H1 (cell line): ENCODE data around the gene VPS50. TPM values are rescaled to one million over a fixed set of nuclear protein-coding genes. Genes with fewer than 3 reads are reported as not detected.

Experiments
- CTCF ChIA-PET: fragments of 300-600 bp; sonication (Branson Sonifier 250); formaldehyde crosslinking; loops from one replicate; lab custom pipeline; 2021; ENCODE audit not compliant: partially characterized antibody; lab: Charles Lee
- POLR2A ChIA-PET: fragments of 300-600 bp; sonication (Branson Sonifier 250); formaldehyde crosslinking; loops from one replicate; lab custom pipeline; 2021; ENCODE audit warnings: inconsistent platforms; ENCODE audit not compliant: partially characterized antibody; lab: Charles Lee
- DNase-seq, 2 experiments: peaks; one replicate each; pipeline versions ENCODE4 v3.0.0 to v3.0.0-alpha.2; 2010 to 2022; ENCODE audit warnings: low spot score in 2 of 2, low read depth in 1 of 2, mixed read lengths in 1 of 2
- FAIRE-seq: peaks from 2 replicates; lab custom pipeline; 2011; peaks lifted over from hg19 to GRCh38; lab: Jason Lieb, UNC
- H2AFZ ChIP-seq: 2 replicates; pipeline ENCODE4 v1.8.1; 2012; ENCODE audit warnings: low read length, inconsistent platforms
- H2AK5ac ChIP-seq: 2 replicates; pipeline ENCODE4 v1.6.1; 2013; ENCODE audit warnings: low read depth, low read length
- H2BK120ac ChIP-seq: replicated peaks from 2 replicates; pipeline ENCODE3; 2013; ENCODE audit warnings: low read depth, low read length, inconsistent platforms
- H2BK12ac ChIP-seq: 2 replicates; pipeline ENCODE4 v1.6.1; 2013; ENCODE audit warnings: low read depth, low read length
- H2BK15ac ChIP-seq: 2 replicates; pipeline ENCODE4 v1.6.1; 2013; ENCODE audit warnings: low read length
- H2BK20ac ChIP-seq: 2 replicates; pipeline ENCODE4 v1.6.1; 2013; ENCODE audit warnings: low read length
- H2BK5ac ChIP-seq: 2 replicates; pipeline ENCODE4 v1.6.1; 2013; ENCODE audit warnings: low read depth, low read length
- H3K14ac ChIP-seq: 2 replicates; pipeline ENCODE4 v1.6.1; 2013; ENCODE audit warnings: inconsistent platforms; ENCODE audit not compliant: insufficient read length
- H3K18ac ChIP-seq: 2 replicates; pipeline ENCODE4 v1.6.1; 2013; ENCODE audit warnings: low read length; ENCODE audit errors: extremely low read depth
- H3K23ac ChIP-seq: 2 replicates; pipeline ENCODE4 v1.6.1; 2013; ENCODE audit warnings: inconsistent platforms; ENCODE audit not compliant: insufficient read length
- H3K23me2 ChIP-seq: 2 replicates; pipeline ENCODE4 v1.6.1; 2013; ENCODE audit warnings: low read depth, low read length
- H3K27ac ChIP-seq: 2 replicates; pipeline ENCODE4 v1.6.1; 2011; ENCODE audit warnings: low read depth, low read length, inconsistent platforms
- H3K27me3 ChIP-seq, 4 experiments: replicated peaks in 1 of 4; 1 replicate in 1 of 4; 2 replicates in 3 of 4; pipeline versions ENCODE4 v1.6.1 to v1.8.1; 2011 to 2013; ENCODE audit warnings: low read length in 3 of 4, mild to moderate bottlenecking in 3 of 4, inconsistent platforms in 2 of 4, mixed read lengths in 2 of 4, moderate library complexity in 1 of 4; ENCODE audit not compliant: control insufficient read depth in 3 of 4, insufficient read depth in 3 of 4; ENCODE audit errors: extremely low read depth in 1 of 4
- H3K36me3 ChIP-seq, 4 experiments: 2 replicates each; pipeline versions ENCODE4 v1.6.1 to v1.8.1; 2011 to 2013; ENCODE audit warnings: mild to moderate bottlenecking in 4 of 4, low read length in 3 of 4, moderate library complexity in 2 of 4, control low read depth in 1 of 4, inconsistent platforms in 1 of 4; ENCODE audit not compliant: insufficient read depth in 4 of 4, control insufficient read depth in 2 of 4
- H3K4ac ChIP-seq: replicated peaks from 2 replicates; pipeline ENCODE3; 2013; ENCODE audit warnings: low read length, low read depth, mixed read lengths, inconsistent platforms; ENCODE audit not compliant: insufficient read length
- H3K4me1 ChIP-seq, 4 experiments: replicated peaks in 1 of 4; 1 replicate in 1 of 4; 2 replicates in 3 of 4; pipeline versions ENCODE4 v1.6.1 to v1.8.1; 2011 to 2013; ENCODE audit warnings: low read length in 3 of 4, inconsistent platforms in 2 of 4, mixed read lengths in 1 of 4; ENCODE audit not compliant: insufficient read depth in 4 of 4, control insufficient read depth in 3 of 4
- H3K4me2 ChIP-seq, 2 experiments: 2 replicates each; pipeline versions ENCODE4 v1.6.1 to v1.8.1; 2011 to 2013; ENCODE audit warnings: low read depth in 2 of 2, low read length in 2 of 2, control low read depth in 1 of 2, inconsistent platforms in 1 of 2, mild to moderate bottlenecking in 1 of 2; ENCODE audit not compliant: insufficient read depth in 1 of 2
- H3K4me3 ChIP-seq, 4 experiments: fragments of 200-600, 300-600 bp in 1 of 4; sonication (generic), shearing (Covaris generic), sonication (Bioruptor Twin) in 1 of 4; 2 replicates each; pipeline versions ENCODE4 v1.5.1 to v1.8.1; 2011 to 2016; ENCODE audit warnings: low read length in 4 of 4, low read depth in 3 of 4, control low read depth in 2 of 4, inconsistent platforms in 2 of 4, mild to moderate bottlenecking in 2 of 4, mixed read lengths in 1 of 4, moderate library complexity in 1 of 4; ENCODE audit not compliant: insufficient read depth in 2 of 4; ENCODE audit errors: extremely low read depth in 1 of 4
- H3K56ac ChIP-seq: replicated peaks from 2 replicates; pipeline ENCODE3; 2013; ENCODE audit warnings: low read depth, mild to moderate bottlenecking, mixed read lengths, low read length, inconsistent platforms; ENCODE audit not compliant: insufficient read length
- H3K79me1 ChIP-seq: 2 replicates; pipeline ENCODE4 v1.6.1; 2013; ENCODE audit warnings: low read depth, low read length, control low read depth
- H3K79me2 ChIP-seq, 2 experiments: 2 replicates each; pipeline versions ENCODE4 v1.6.1 to v1.8.1; 2012 to 2013; ENCODE audit warnings: low read length in 2 of 2, mild to moderate bottlenecking in 2 of 2, inconsistent platforms in 1 of 2; ENCODE audit not compliant: insufficient read depth in 2 of 2, control insufficient read depth in 1 of 2
- H3K9ac ChIP-seq, 4 experiments: replicated peaks in 1 of 4; 1 replicate in 1 of 4; 2 replicates in 3 of 4; pipeline versions ENCODE4 v1.6.1 to v1.8.1; 2011 to 2013; ENCODE audit warnings: low read depth in 3 of 4, low read length in 3 of 4, control low read depth in 2 of 4, mild to moderate bottlenecking in 2 of 4, moderate library complexity in 2 of 4, inconsistent platforms in 1 of 4; ENCODE audit errors: extremely low read depth in 1 of 4
- H3K9me3 ChIP-seq, 2 experiments: 2 replicates each; pipeline versions ENCODE4 v1.6.1 to v1.8.1; 2012 to 2013; ENCODE audit warnings: mild to moderate bottlenecking in 2 of 2, moderate library complexity in 2 of 2, control low read depth in 1 of 2, inconsistent platforms in 1 of 2, low read depth in 1 of 2, low read length in 1 of 2, mixed read lengths in 1 of 2; ENCODE audit not compliant: insufficient read depth in 2 of 2
- H4K20me1 ChIP-seq, 2 experiments: replicated peaks in 1 of 2; 2 replicates each; pipeline versions ENCODE3 to v1.8.1; 2011 to 2013; ENCODE audit warnings: inconsistent platforms in 2 of 2, low read length in 2 of 2, mild to moderate bottlenecking in 1 of 2; ENCODE audit not compliant: insufficient read depth in 2 of 2, control insufficient read depth in 1 of 2
- H4K5ac ChIP-seq: 2 replicates; pipeline ENCODE4 v1.6.1; 2013; ENCODE audit warnings: low read length, low read depth, mixed read lengths, inconsistent platforms; ENCODE audit not compliant: insufficient read length
- H4K8ac ChIP-seq: 2 replicates; pipeline ENCODE4 v1.8.0; 2013; ENCODE audit warnings: mild to moderate bottlenecking, moderate library complexity, low read length, inconsistent platforms; ENCODE audit not compliant: insufficient read depth; ENCODE audit errors: extremely low read depth
- H4K91ac ChIP-seq: replicated peaks from 2 replicates; pipeline ENCODE3; 2013; ENCODE audit warnings: low read length, mixed read lengths, inconsistent platforms; ENCODE audit not compliant: insufficient read length
- TAF1 ChIP-seq: IDR thresholded peaks from 2 replicates; pipeline ENCODE4 v1.6.1; 2011; ENCODE audit warnings: mild to moderate bottlenecking, low read depth, low read length
- WGBS, 2 experiments: shearing (Covaris generic) in 1 of 2; methylation state at CpG; one replicate each; pipeline versions ENCODE4 v1.1.6 to v1.1.7; 2013 to 2015; ENCODE audit warnings: low lambda C conversion rate in 2 of 2, mixed read lengths in 2 of 2, inconsistent platforms in 1 of 2, low coverage in 1 of 2, missing lambda C conversion rate in 1 of 2; ENCODE audit not compliant: insufficient replicate concordance in 2 of 2, insufficient coverage in 1 of 2, insufficient read length in 1 of 2; ENCODE audit errors: extremely low coverage in 1 of 2, missing lambda C conversion rate in 1 of 2; 5-methylcytosine and 5-hydroxymethylcytosine counted together
- long read RNA-seq, 2 experiments: library from RNA in 1 of 2; library from capped mRNA in 1 of 2; stranded (forward); transcript quantifications; one replicate each; pipeline ENCODE4 v2.0.0, GENCODE V29; 2021; ENCODE audit warnings: inconsistent platforms in 1 of 2
- polyA minus RNA-seq, 3 experiments: library from RNA; depleted of rRNA, polyadenylated mRNA; stranded (reverse); fragments of >200 nt; gene quantifications; 1 replicate in 2 of 3; 2 replicates in 1 of 3; pipeline ENCODE4 v1.2.3, GENCODE V29; 2011
- polyA plus RNA-seq, 7 experiments: library from polyadenylated mRNA; depleted of rRNA in 3 of 7; stranded (reverse) in 5 of 7; unstranded in 2 of 7; fragments of >200 nt in 5 of 7; fragments of 200-250 nt in 2 of 7; gene quantifications; 1 replicate in 5 of 7; 2 replicates in 1 of 7; 4 replicates in 1 of 7; pipeline versions ENCODE4 v1.2.1 to v1.2.3, GENCODE V29; 2011 to 2013; ENCODE audit warnings: missing spikeins in 2 of 7, mixed read lengths in 2 of 7
- total RNA-seq: library from RNA; stranded (reverse); fragmentation: NEBNext Ultra II Directional; extraction: Animal tissue kit (Norgen Biotek cat#: 25700); gene quantifications from 2 replicates; pipeline ENCODE4 v1.2.1, GENCODE V29; 2021

VPS50 gene, protein sequence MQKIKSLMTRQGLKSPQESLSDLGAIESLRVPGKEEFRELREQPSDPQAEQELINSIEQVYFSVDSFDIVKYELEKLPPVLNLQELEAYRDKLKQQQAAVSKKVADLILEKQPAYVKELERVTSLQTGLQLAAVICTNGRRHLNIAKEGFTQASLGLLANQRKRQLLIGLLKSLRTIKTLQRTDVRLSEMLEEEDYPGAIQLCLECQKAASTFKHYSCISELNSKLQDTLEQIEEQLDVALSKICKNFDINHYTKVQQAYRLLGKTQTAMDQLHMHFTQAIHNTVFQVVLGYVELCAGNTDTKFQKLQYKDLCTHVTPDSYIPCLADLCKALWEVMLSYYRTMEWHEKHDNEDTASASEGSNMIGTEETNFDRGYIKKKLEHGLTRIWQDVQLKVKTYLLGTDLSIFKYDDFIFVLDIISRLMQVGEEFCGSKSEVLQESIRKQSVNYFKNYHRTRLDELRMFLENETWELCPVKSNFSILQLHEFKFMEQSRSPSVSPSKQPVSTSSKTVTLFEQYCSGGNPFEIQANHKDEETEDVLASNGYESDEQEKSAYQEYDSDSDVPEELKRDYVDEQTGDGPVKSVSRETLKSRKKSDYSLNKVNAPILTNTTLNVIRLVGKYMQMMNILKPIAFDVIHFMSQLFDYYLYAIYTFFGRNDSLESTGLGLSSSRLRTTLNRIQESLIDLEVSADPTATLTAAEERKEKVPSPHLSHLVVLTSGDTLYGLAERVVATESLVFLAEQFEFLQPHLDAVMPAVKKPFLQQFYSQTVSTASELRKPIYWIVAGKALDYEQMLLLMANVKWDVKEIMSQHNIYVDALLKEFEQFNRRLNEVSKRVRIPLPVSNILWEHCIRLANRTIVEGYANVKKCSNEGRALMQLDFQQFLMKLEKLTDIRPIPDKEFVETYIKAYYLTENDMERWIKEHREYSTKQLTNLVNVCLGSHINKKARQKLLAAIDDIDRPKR
- total RNA-seq: 8.8 and 9.3 TPM in 2 replicates
- polyA plus RNA-seq (2011; rRNA removed): 1.9 and 3.7 TPM in 2 replicates
- polyA plus RNA-seq (2011; cell fraction: cytosol; rRNA removed): 4.2 TPM
- 5.9 TPM for polyA plus RNA-seq (2011; cell fraction: nucleus; rRNA removed)
- polyA plus RNA-seq (2012, experiment 1 of 2): 3.6 to 7.2 TPM (median 4.5 TPM) in 4 replicates
- polyA plus RNA-seq (2012, experiment 2 of 2): 0.31 TPM
- polyA plus RNA-seq (2013, experiment 1 of 2): 4.7 TPM
- 4.5 TPM for polyA plus RNA-seq (2013, experiment 2 of 2)
- polyA minus RNA-seq (2011; rRNA and poly(A)+ RNA removed): 18.1 and 39.1 TPM in 2 replicates
- 9.3 TPM for polyA minus RNA-seq (2011; cell fraction: cytosol; rRNA and poly(A)+ RNA removed)
- 43.2 TPM for polyA minus RNA-seq (2011; cell fraction: nucleus; rRNA and poly(A)+ RNA removed)
- long read RNA-seq, experiment 1, partial matches to known transcripts: 5 of 9 reads
- long read RNA-seq, experiment 1, other reads (novel, unspliced or antisense): 4 of 9 reads
- long read RNA-seq, experiment 2, transcript VPS50-202 (28 exons, 3,613 nt): major isoform, 6 of 13 reads
- long read RNA-seq, experiment 2, partial matches to known transcripts: 3 of 13 reads
- long read RNA-seq, experiment 2, other reads (novel, unspliced or antisense): 3 of 13 reads

DNA sequence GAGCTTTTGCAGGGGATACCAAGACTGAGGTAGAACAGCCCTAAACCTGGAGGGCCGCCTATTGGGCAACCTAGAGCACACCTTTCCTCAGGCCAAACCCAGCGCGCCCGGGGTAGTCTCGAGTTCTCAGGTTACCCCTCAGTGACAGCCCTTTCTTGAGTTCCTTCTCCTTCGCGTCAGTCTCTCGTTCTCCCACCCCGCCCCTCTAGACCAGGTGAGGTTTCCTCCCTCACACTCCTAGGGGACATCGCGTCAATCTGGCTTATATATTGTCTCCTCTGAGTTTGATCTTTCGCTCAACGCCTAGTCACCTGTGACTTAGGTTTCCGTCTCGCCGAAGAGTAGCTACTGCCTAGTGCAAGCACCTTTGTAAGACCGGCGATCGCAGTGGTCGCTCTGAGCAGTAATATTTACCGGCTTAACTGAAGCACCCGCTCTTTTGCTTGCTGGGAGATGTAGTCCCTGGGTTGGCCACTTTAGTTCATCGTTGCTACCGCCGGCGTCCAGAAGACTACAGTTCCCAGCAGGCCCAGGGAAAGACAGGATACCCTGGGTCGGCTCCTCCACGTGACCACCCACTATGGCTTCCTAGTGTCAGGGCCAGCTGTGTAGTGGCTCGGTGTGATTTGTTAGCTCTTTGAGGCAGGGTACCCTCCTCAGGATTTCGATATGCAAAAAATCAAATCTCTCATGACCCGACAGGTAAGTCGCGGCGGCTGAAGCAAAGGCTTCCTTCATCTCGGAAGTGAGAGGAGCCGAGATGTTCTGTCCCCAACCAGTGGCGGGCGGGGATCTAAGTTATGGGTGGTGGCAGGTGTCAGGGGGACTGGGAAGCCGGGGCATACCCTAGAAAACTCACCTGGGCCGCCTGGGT, at the start of gene VPS50:
Gene VPS50, plus strand, starts transcription at position 568 of the 874 bp plus-strand sequence. Its CDS starts 102 bp downstream, at position 670.
- CTCF ChIA-PET: interaction anchor here (0.6 to 1.4 kb wide), 12 partner anchors 13 to 607 kb away, joined by 3 to 7 read pairs (median 3); no protein-coding TSS in a partner anchor
- Histone ChIP-seq H3K36me3 (no peaks in the 10 kb centered on the region), H3K9ac (peak within 1 kb of the TSS in 3 of 4 experiments; percentile 35 to 93 (median 66); a peak in 5 of 7 replicates), H3K4me3 (peak within 1 kb of the TSS; percentile 84 to 96 (median 95)), H4K20me1 (no peaks in the 10 kb centered on the region), H2BK12ac (no peak within 1 kb of the TSS), H3K27ac (peak within 1 kb of the TSS; percentile 66; the same call in 1 of the 2 replicates), H3K56ac (no peak within 1 kb of the TSS), H3K4me1 (peaks cover 0 to 3% (median 0%) of the 10 kb centered on the region in 4 experiments; a peak in 1 of 7 replicates), H3K4me2 (peak within 1 kb of the TSS; percentile 62 to 99), H3K4ac (no peak within 1 kb of the TSS), H2AK5ac (no peak within 1 kb of the TSS), H2AFZ (peak within 1 kb of the TSS; percentile 100), H3K79me1 (no peaks in the 10 kb centered on the region; the same call in 1 of the 2 replicates), H3K18ac (peak within 1 kb of the TSS; percentile 89; the same call in 1 of the 2 replicates), H3K14ac (no peak within 1 kb of the TSS), H2BK15ac (no peak within 1 kb of the TSS), H4K91ac (peak within 1 kb of the TSS; percentile 67), H3K79me2 (peaks cover 0 to 21% of the 10 kb centered on the region in 2 experiments; a peak in 2 of 4 replicates), H3K27me3 (no peaks in the 10 kb centered on the region), H2BK20ac (0 out of 2 replicates have a peak within 1 kb of the TSS, but pooled peaks have one; percentile 28), H2BK120ac (no peak within 1 kb of the TSS), H4K8ac (peak within 1 kb of the TSS; percentile 84; the same call in 1 of the 2 replicates), H2BK5ac (peak within 1 kb of the TSS; percentile 93; the same call in 1 of the 2 replicates), H3K9me3 (no peaks in the 10 kb centered on the region), H3K23me2 (peaks cover 4% of the 10 kb centered on the region; the same call in 1 of the 2 replicates), H4K5ac (peak within 1 kb of the TSS; percentile 92), H3K23ac (no peak within 1 kb of the TSS)
- 2% methylated on average over 40 of the region's 40 CpGs; no CpG with 5 or more reads in 1 of the 2 experiments for WGBS, 2 experiments
- DNase-seq: peak; percentile 84 to 90
- POLR2A ChIA-PET: interaction anchor here (1.0 kb wide), 1 partner anchor 13 kb away, joined by 3 read pairs; no protein-coding TSS in a partner anchor
- peak; percentile 68 for FAIRE-seq
- TF ChIP-seq TAF1: peak; percentile 57; the same call in 1 of the 2 replicates
